Stimulated activated CD4-positive, alpha-beta T cell treated with anti-CD3 and anti-CD28 coated beads, TNF-alpha, amount 100 ng/mL, for 1 hour (primary cell): ENCODE results near the gene SUMO4.

ENCODE experiments used
- DNase-seq, 3 donors: peaks; one replicate each; pipeline ENCODE4 v3.0.0-alpha.2; 2020; ENCODE audit warnings: low read depth in 3 of 3, low spot score in 1 of 3

SUMO4 gene

GRCh38 chr6:149400050-149400449 is at the start of gene SUMO4:
TSS of gene SUMO4 (plus strand) at chr6:149400262. CDS start at chr6:149400392, 130 bp downstream.
- DNase-seq: no peak

- no peak for DNase-seq
Measured at GRCh38 chr6:149354009-149354408, 46.1 kb upstream of the SUMO4 start.

GRCh38 chr6:149356081-149356750 is 43.8 kb upstream of the SUMO4 start:
- no peak for DNase-seq

- no peak for DNase-seq
Measured at GRCh38 chr6:149357726-149358538, 42.1 kb upstream of the SUMO4 start.

GRCh38 chr6:149359440-149359839 is 40.6 kb upstream of the SUMO4 start:
- no peak for DNase-seq

GRCh38 chr6:149360536-149360935 is 39.5 kb upstream of the SUMO4 start:
- no peak for DNase-seq

- DNase-seq: no peak
Measured at GRCh38 chr6:149362289-149362688, 37.8 kb upstream of the SUMO4 start.

GRCh38 chr6:149363154-149363553 is 36.9 kb upstream of the SUMO4 start:
- no peak for DNase-seq

- no peak for DNase-seq
Measured at GRCh38 chr6:149364557-149364956, 35.5 kb upstream of the SUMO4 start.

- DNase-seq: no peak
Measured at GRCh38 chr6:149365197-149365596, 34.9 kb upstream of the SUMO4 start.

- DNase-seq: no peak
Measured at GRCh38 chr6:149366267-149366921, 33.7 kb upstream of the SUMO4 start.

GRCh38 chr6:149368065-149368464 is 32.0 kb upstream of the SUMO4 start:
- DNase-seq: no peak

- no peak for DNase-seq
Measured at GRCh38 chr6:149371154-149371553, 28.9 kb upstream of the SUMO4 start.

- no peak for DNase-seq
Measured at GRCh38 chr6:149372062-149372461, 28.0 kb upstream of the SUMO4 start.

GRCh38 chr6:149373511-149373910 is 26.6 kb upstream of the SUMO4 start:
- DNase-seq: no peak

- no peak for DNase-seq
Measured at GRCh38 chr6:149379977-149380376, 20.1 kb upstream of the SUMO4 start.

- no peak for DNase-seq
Measured at GRCh38 chr6:149380523-149380922, 19.5 kb upstream of the SUMO4 start.

GRCh38 chr6:149383371-149383770 is 16.7 kb upstream of the SUMO4 start:
- DNase-seq: no peak

GRCh38 chr6:149384464-149384863 is 15.6 kb upstream of the SUMO4 start:
- no peak for DNase-seq

GRCh38 chr6:149385998-149386646 is 13.9 kb upstream of the SUMO4 start:
- DNase-seq: no peak

- DNase-seq: no peak
Measured at GRCh38 chr6:149387779-149388512, 12.1 kb upstream of the SUMO4 start.
